ENCODE results near the gene SLC26A3. TPM values are rescaled to one million over a fixed set of nuclear protein-coding genes. Genes with fewer than 3 reads are reported as not detected.
A peak's percentile ranks its signal among the peaks of the same experiment; 100 is the strongest.

Gene SLC26A3
- total and polyA plus RNA-seq, 4 experiments from 2014 or later: not detected

DNA sequence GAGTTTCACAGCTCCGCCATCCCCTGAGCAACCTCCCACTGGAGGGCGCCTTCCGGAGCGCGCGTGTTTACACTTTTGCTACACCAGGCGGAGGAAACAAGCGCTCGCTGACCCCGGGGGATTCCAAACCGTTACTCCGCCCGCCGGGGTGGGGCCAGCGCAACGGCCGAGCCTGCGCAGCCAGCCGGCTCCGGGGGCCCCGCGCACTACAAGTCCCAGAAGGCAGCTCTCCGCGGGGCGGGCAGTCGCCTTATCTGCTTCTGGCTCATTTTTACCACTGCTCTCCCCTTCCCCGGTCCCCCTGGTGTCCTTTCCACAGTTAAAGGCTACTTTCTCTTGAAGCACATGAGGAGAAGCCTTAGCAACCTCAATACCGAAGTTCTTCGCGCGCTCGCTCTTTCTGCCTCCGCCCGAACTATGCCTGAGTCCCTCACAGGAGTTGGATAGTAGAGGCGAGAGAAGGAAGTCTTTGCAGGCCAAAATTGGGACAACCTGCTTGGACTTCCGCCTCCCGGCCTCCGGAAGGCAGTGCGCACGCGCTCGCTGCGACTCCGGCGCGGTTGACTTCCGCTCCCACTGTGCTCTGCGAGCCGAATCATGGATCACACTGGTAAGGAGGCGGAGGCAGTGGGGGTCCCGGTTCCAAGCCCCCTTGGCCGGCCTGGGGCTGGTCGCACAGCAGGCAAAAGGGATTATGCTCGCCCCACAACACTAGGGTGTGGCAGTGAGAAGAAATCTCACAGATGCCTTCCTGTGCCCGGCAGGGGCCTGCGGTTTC lies 59.3 kb downstream of the SLC26A3 start, which contains the start of gene CBLL1:
Gene CBLL1 (plus strand): TSS at position 576 of the 778 bp plus-strand sequence. CDS start 22 bp downstream, at position 598.
- Mint-ChIP-seq H3K36me3 (peaks cover 13 to 24% of the 10 kb centered on the region in 2 donors), H3K4me3 (peak within 1 kb of the TSS; percentile 90 to 100 (median 97)), H3K9me3 (peaks cover 0 to 4% (median 0%) of the 10 kb centered on the region in 8 donors), H3K27me3 (no peaks in the 10 kb centered on the region), H3K4me1 (peaks cover 27 to 57% (median 41%) of the 10 kb centered on the region in 4 donors), H3K27ac (peak within 1 kb of the TSS; percentile 99 to 100 (median 100))
- Histone ChIP-seq H3K9me3 (ENCODE audit: control insufficient read depth in 1 of 2, low read length in 2 of 2) (no peaks in the 10 kb centered on the region), H3K4me1 (ENCODE audit: insufficient read depth, low read length) (peaks cover 55% of the 10 kb centered on the region), H3K27me3 (ENCODE audit: insufficient read depth, low read length) (no peaks in the 10 kb centered on the region), H3K36me3 (ENCODE audit: insufficient read depth, low read length) (peaks cover under 1% of the 10 kb centered on the region), H3K4me3 (ENCODE audit: low read length in 2 of 2) (peak within 1 kb of the TSS; percentile 97 to 98), H3K27ac (ENCODE audit: low read depth, low read length) (peak within 1 kb of the TSS; percentile 99)
- CTCF ChIA-PET (ENCODE audit: partially characterized antibody): interaction anchor here (0.6 to 11.5 kb wide), 37 partner anchors 10 to 596 kb away, joined by 3 to 504 read pairs (median 4); partner anchors contain the start of genes COG5, DLD, DUS4L and HBP1
- intact Hi-C loops (cut with micrococcal nuclease): loop anchor here (1.0 to 5.0 kb wide), 10 partner anchors 17 to 1456 kb away; partner anchors contain the start of genes CCDC71L, COG5, DLD and DUS4L
- POLR2A ChIA-PET (ENCODE audit: partially characterized antibody): interaction anchor here (0.6 to 12.5 kb wide), 40 partner anchors 8 to 698 kb away, joined by 3 to 408 read pairs (median 5); partner anchors contain the start of genes BCAP29, COG5, DLD and DUS4L
- DNase-seq: peak; percentile 96 to 98 (median 97)

DNA sequence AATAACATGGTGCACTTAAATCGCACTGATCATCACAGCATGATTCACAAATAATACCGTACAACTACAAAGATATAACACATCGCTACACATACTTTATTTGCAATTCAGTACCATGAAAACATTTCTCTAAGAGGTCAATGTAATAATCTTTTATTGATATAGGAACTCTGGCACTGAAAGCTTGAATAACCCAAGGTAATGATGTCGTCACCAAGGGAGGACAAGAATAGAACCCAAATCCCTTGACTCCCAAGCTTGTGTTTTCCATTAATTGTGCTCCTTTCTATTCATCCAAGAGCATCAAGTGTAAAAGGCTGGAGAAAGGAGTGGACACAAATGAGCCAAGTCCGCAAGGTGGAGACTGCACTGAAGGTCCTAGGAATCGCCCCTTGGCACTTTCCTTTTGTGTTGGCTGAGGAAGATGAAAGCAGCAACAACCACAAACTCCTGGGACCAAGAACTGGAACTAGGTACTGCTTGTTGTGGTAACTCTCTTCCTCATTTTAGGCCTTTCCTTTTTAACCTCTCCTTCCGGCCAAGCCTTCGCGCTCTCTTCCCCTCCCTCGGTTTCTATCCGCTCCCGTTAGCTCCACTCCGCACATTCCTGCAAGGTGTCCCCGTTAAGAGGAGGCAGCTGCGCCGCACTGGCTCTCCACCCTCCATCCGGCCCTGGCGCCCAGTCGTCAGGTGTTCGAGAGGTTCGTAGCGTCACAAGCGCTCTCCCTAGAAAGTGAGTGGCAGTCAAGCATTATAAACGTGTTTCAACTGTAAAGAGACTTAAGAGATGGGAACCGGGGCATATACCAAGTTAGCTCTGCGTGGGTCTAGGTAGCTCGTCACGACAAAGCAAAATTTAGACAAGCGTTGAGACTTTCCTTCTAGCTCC lies 60.1 kb downstream of the SLC26A3 start:
- POLR2A ChIA-PET (ENCODE audit: partially characterized antibody): interaction anchor here (0.6 to 12.5 kb wide), 39 partner anchors 8 to 697 kb away, joined by 3 to 408 read pairs (median 5); partner anchors contain the start of genes BCAP29, COG5, DLD and DUS4L
- no peaks in the 10 kb centered on the region for H3K9me3 ChIP-seq (ENCODE audit: control insufficient read depth in 1 of 2, low read length in 2 of 2)
- peaks cover 23 to 50% (median 38%) of the 10 kb centered on the region in 4 donors for H3K4me1 Mint-ChIP-seq

DNA sequence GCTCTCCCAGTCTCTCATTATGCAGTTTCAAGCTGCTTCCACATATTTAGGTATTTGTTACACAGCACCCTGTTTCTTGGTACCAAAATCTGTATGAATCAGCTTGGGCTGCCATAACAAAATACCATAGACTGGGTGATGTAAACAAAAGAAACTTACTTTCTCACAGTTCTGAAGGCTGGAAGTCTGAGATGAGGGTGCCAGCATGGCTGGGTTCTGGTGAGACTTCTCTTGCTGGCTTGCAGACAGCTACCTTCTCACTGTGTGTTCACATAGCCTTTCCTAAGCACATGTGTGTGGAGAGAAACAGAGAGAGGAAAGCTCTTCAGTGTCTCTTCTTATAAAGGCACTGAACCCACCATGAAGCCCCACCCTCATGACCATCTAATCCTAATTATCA lies 74.7 kb downstream of the SLC26A3 start:
- no peak overlapping the region for H3K27ac Mint-ChIP-seq
- POLR2A ChIA-PET (ENCODE audit: partially characterized antibody): interaction anchor here (1.3 kb wide), 1 partner anchor 14 kb away, joined by 3 read pairs; no protein-coding TSS in a partner anchor
- intact Hi-C loops (cut with micrococcal nuclease): loop anchor here (5.0 kb wide), 1 partner anchor 356 kb away; no protein-coding TSS in a partner anchor

More for the DNA sequence above, 60.1 kb downstream of the SLC26A3 start:
- intact Hi-C loops (cut with micrococcal nuclease): loop anchor here (1.0 to 5.0 kb wide), 9 partner anchors 131 to 1456 kb away; partner anchors contain the start of genes CCDC71L, COG5, DLD and DUS4L
- H3K36me3 ChIP-seq (ENCODE audit: insufficient read depth, low read length): no peaks in the 10 kb centered on the region
- H3K27ac ChIP-seq (ENCODE audit: low read depth, low read length): peak overlapping the region; percentile 99
- H3K4me1 ChIP-seq (ENCODE audit: insufficient read depth, low read length): peaks cover 47% of the 10 kb centered on the region
- no peak for DNase-seq
- Mint-ChIP-seq H3K4me3 (peak overlapping the region; percentile 90 to 100 (median 97)), H3K36me3 (peaks cover 7 to 21% of the 10 kb centered on the region in 2 donors), H3K9me3 (peaks cover 0 to 4% (median 0%) of the 10 kb centered on the region in 8 donors), H3K27me3 (no peaks in the 10 kb centered on the region), H3K27ac (peak overlapping the region; percentile 99 to 100 (median 100))
- H3K27me3 ChIP-seq (ENCODE audit: insufficient read depth, low read length): no peaks in the 10 kb centered on the region
- H3K4me3 ChIP-seq (ENCODE audit: low read length in 2 of 2): peak overlapping the region; percentile 97 to 98
- CTCF ChIA-PET (ENCODE audit: partially characterized antibody): interaction anchor here (0.7 to 11.5 kb wide), 35 partner anchors 9 to 595 kb away, joined by 3 to 504 read pairs (median 5); partner anchors contain the start of genes COG5, DLD, DUS4L and HBP1

DNA sequence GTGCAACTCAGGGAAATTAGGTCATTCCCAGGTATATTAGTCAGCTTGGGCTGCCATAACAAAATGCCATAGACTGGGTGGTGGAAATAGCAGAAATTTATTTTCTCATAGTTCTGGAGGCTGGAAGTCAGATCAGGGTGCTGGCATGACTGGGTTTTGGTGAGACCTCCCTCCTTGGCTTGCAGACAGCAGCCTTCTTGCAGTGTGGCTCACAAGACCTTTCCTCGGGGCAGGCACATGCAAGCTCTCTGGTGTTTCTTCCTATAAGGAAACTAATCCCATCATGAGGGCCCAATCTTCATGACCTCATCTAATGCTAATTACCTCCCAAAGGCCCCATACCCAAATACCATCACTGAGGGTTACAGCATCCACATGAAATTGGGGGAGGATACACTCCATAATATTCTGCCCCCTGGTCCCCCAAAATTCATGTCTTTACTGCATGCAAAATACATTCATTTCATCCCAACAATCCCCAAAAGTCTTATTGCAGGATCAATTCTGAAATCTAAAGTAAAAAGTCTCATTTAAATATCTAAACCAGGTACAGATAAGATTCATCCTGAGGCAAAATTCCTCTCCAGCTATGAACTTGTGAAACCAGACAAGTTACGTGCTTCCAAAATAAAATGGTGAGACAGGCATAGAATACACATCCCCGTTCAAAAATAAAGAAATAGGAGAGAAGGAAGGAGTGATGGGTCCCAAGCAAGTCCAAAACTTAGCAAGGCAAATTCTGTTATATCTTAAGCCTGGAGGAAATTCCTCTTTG lies 76.5 kb downstream of the SLC26A3 start:
- H3K27me3 Mint-ChIP-seq: peaks cover 0 to 3% of the 10 kb centered on the region in 2 donors
- no peak for DNase-seq
- H3K27ac ChIP-seq (ENCODE audit: low read depth, low read length): no peak overlapping the region
- no peaks in the 10 kb centered on the region for H3K27me3 ChIP-seq (ENCODE audit: insufficient read depth, low read length)
- no peaks in the 10 kb centered on the region for H3K9me3 ChIP-seq (ENCODE audit: control insufficient read depth in 1 of 2, low read length in 2 of 2)
- ChIA-PET CTCF (ENCODE audit: partially characterized antibody) (interaction anchor here (0.9 to 7.4 kb wide), 11 partner anchors 14 to 592 kb away, joined by 3 to 51 read pairs (median 4); partner anchors contain the start of genes COG5 and DUS4L), POLR2A (ENCODE audit: partially characterized antibody) (interaction anchor here (2.2 kb wide), 1 partner anchor 17 kb away, joined by 10 read pairs; the partner anchor contains the start of gene CBLL1)
- H3K4me1 Mint-ChIP-seq: peaks cover 0 to 3% (median 0%) of the 10 kb centered on the region in 4 donors
- no peak overlapping the region for H3K4me3 Mint-ChIP-seq
- H3K4me3 ChIP-seq (ENCODE audit: low read length in 2 of 2): no peak overlapping the region
- no peaks in the 10 kb centered on the region for H3K36me3 Mint-ChIP-seq
- intact Hi-C loops (cut with micrococcal nuclease): loop anchor here (5.0 kb wide), 1 partner anchor 354 kb away; no protein-coding TSS in a partner anchor
- H3K4me1 ChIP-seq (ENCODE audit: insufficient read depth, low read length): no peaks in the 10 kb centered on the region
- H3K9me3 Mint-ChIP-seq: no peaks in the 10 kb centered on the region
- no peak overlapping the region for H3K27ac Mint-ChIP-seq
- H3K36me3 ChIP-seq (ENCODE audit: insufficient read depth, low read length): no peaks in the 10 kb centered on the region

More for the DNA sequence above, 74.7 kb downstream of the SLC26A3 start:
- Histone ChIP-seq H3K27ac (ENCODE audit: low read depth, low read length) (no peak overlapping the region), H3K36me3 (ENCODE audit: insufficient read depth, low read length) (no peaks in the 10 kb centered on the region), H3K27me3 (ENCODE audit: insufficient read depth, low read length) (no peaks in the 10 kb centered on the region), H3K4me3 (ENCODE audit: low read length in 2 of 2) (no peak overlapping the region), H3K9me3 (ENCODE audit: control insufficient read depth in 1 of 2, low read length in 2 of 2) (no peaks in the 10 kb centered on the region), H3K4me1 (ENCODE audit: insufficient read depth, low read length) (no peaks in the 10 kb centered on the region)
- CTCF ChIA-PET (ENCODE audit: partially characterized antibody): interaction anchor here (0.8 to 7.4 kb wide), 9 partner anchors 9 to 265 kb away, joined by 3 to 51 read pairs (median 7); partner anchors contain the start of gene CBLL1
- Mint-ChIP-seq H3K36me3 (no peaks in the 10 kb centered on the region), H3K4me1 (peaks cover 0 to 2% (median 0%) of the 10 kb centered on the region in 4 donors), H3K9me3 (peaks cover 0 to 2% (median 0%) of the 10 kb centered on the region in 8 donors), H3K4me3 (no peak overlapping the region), H3K27me3 (peaks cover 0 to 3% of the 10 kb centered on the region in 2 donors)
- no peak for DNase-seq

DNA sequence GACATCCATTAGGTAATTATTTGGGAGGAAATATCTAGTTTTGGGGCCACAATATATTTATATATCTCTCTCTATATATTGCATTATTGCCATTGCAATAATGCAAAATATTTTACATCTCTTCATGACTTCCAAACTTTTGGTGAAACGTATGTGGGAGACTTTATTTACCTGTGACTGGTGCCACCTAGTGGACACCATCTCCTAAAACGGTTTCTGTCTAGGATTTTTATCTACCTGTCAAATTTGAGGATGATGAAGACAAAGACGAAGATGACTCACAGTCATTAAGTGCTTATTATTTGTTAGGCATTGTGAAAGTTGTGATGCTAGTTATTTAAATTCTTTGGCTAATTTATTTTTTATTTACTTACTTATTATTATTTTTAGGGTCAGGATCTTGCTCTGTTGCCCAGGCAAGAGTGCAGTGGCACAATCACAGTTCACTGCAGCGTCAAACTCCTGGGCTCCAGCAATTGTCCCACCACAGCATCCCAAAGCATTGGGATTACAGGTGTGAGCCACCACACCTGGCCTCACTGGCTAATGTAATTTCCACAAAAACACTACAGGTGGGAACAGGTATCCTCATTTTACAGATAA lies 77.8 kb downstream of the SLC26A3 start:
- DNase-seq: peak; percentile 41 to 54 (median 48)
- H3K9me3 Mint-ChIP-seq: no peaks in the 10 kb centered on the region
- H3K4me3 Mint-ChIP-seq: no peak overlapping the region
- peaks cover 0 to 3% of the 10 kb centered on the region in 2 donors for H3K27me3 Mint-ChIP-seq
- intact Hi-C loops (cut with micrococcal nuclease): loop anchor here (1.0 to 5.0 kb wide), 5 partner anchors 149 to 932 kb away; no protein-coding TSS in a partner anchor
- POLR2A ChIA-PET (ENCODE audit: partially characterized antibody): interaction anchor here (0.8 to 2.2 kb wide), 2 partner anchors 18 to 150 kb away, joined by 3 to 10 read pairs; partner anchors contain the start of gene CBLL1
- H3K4me3 ChIP-seq (ENCODE audit: low read length in 2 of 2): no peak overlapping the region
- no peaks in the 10 kb centered on the region for H3K27me3 ChIP-seq (ENCODE audit: insufficient read depth, low read length)
- no peaks in the 10 kb centered on the region for H3K36me3 ChIP-seq (ENCODE audit: insufficient read depth, low read length)
- peaks cover 0 to 3% (median 0%) of the 10 kb centered on the region in 4 donors for H3K4me1 Mint-ChIP-seq
- H3K27ac ChIP-seq (ENCODE audit: low read depth, low read length): no peak overlapping the region
- CTCF ChIA-PET (ENCODE audit: partially characterized antibody): interaction anchor here (0.7 to 7.4 kb wide), 18 partner anchors 10 to 591 kb away, joined by 3 to 51 read pairs (median 4); partner anchors contain the start of genes CBLL1, COG5 and DUS4L
- H3K9me3 ChIP-seq (ENCODE audit: control insufficient read depth in 1 of 2, low read length in 2 of 2): no peaks in the 10 kb centered on the region
- H3K4me1 ChIP-seq (ENCODE audit: insufficient read depth, low read length): no peaks in the 10 kb centered on the region
- H3K27ac Mint-ChIP-seq: no peak overlapping the region
- no peaks in the 10 kb centered on the region for H3K36me3 Mint-ChIP-seq
